Measurements from ENCODE around the gene SFT2D3. TPM values are rescaled to one million over a fixed set of nuclear protein-coding genes. Genes with fewer than 3 reads are reported as not detected.

SFT2D3 gene
- total RNA-seq, 1 experiment from 2014 or later: 4.7 TPM

DNA sequence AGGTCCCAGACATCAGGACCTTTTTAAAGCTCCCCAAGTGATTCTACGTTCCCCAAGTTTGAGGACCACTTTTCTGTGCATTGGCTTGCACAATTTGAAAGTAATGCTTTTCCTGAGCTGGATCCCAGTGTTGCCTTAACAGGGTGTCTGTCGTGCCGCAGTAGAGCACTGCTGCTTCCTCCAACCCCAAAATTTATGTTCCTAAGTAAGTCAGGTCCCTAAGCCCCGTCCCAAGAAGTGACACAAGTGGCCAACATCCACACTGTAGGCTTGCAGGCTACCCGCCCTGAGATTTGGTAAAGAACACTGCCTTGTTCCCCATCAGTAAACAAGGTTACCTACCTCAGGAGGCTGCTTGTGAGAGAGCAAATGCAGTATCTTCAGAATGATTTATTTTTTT lies 2.0 kb downstream of the SFT2D3 start:
- DNase-seq: no peak
- no peaks in the 10 kb centered on the region for H3K9me3 ChIP-seq (ENCODE audit: control insufficient read depth, low read depth, low read length)
- no peak overlapping the region for H2AK5ac ChIP-seq (ENCODE audit: insufficient read length, low read length)
- no peak overlapping the region for H3K27ac Mint-ChIP-seq
- no peak overlapping the region for H2BK12ac ChIP-seq (ENCODE audit: insufficient read length, low read depth, low read length)
- no peak overlapping the region for H3K4me2 ChIP-seq (ENCODE audit: insufficient read depth, insufficient read length, low read length)
- no peak overlapping the region for H3K9ac ChIP-seq (ENCODE audit: extremely low read depth, insufficient read length, low read length)
- no peak overlapping the region for H4K5ac ChIP-seq (ENCODE audit: insufficient read length, low read depth, low read length)
- H3K9me3 Mint-ChIP-seq: peaks cover 0 to 4% of the 10 kb centered on the region in 2 experiments; a peak in 1 of 5 replicates
- H2BK5ac ChIP-seq (ENCODE audit: insufficient read length, low read length): no peak overlapping the region
- H3K18ac ChIP-seq (ENCODE audit: insufficient read length, low read depth, low read length): no peak overlapping the region
- H3K79me1 ChIP-seq (ENCODE audit: insufficient read depth, low read depth, low read length, poor library complexity, severe bottlenecking): no peaks in the 10 kb centered on the region
- no peak overlapping the region for H3T11ph ChIP-seq (ENCODE audit: low read length)
- TF ChIP-seq, protein P1, sequence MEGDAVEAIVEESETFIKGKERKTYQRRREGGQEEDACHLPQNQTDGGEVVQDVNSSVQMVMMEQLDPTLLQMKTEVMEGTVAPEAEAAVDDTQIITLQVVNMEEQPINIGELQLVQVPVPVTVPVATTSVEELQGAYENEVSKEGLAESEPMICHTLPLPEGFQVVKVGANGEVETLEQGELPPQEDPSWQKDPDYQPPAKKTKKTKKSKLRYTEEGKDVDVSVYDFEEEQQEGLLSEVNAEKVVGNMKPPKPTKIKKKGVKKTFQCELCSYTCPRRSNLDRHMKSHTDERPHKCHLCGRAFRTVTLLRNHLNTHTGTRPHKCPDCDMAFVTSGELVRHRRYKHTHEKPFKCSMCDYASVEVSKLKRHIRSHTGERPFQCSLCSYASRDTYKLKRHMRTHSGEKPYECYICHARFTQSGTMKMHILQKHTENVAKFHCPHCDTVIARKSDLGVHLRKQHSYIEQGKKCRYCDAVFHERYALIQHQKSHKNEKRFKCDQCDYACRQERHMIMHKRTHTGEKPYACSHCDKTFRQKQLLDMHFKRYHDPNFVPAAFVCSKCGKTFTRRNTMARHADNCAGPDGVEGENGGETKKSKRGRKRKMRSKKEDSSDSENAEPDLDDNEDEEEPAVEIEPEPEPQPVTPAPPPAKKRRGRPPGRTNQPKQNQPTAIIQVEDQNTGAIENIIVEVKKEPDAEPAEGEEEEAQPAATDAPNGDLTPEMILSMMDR (conservative IDR thresholded peaks at IDR 0.05): no peak
- H4K91ac ChIP-seq (ENCODE audit: insufficient read length, low read depth, low read length): no peak overlapping the region
- no peak overlapping the region for H2BK15ac ChIP-seq (ENCODE audit: low read depth, low read length)
- H4K20me1 ChIP-seq (ENCODE audit: control insufficient read depth, insufficient read depth, insufficient read length): no peaks in the 10 kb centered on the region
- peaks cover 5% of the 10 kb centered on the region; the same call in 1 of the 2 replicates for H3K4me1 ChIP-seq (ENCODE audit: insufficient read depth, low read length)
- H3K23me2 ChIP-seq (ENCODE audit: insufficient read length, low read depth, low read length, poor library complexity, severe bottlenecking): peaks cover 5% of the 10 kb centered on the region
- no peak overlapping the region for H3K56ac ChIP-seq (ENCODE audit: insufficient read length, low read depth, low read length)
- H3K79me2 ChIP-seq (ENCODE audit: insufficient read depth, low read length): peaks cover 3% of the 10 kb centered on the region; the same call in 1 of the 2 replicates
- peaks cover 6 to 46% (median 45%) of the 10 kb centered on the region in 3 experiments; a peak in 6 of 7 replicates for H3K36me3 Mint-ChIP-seq (ENCODE audit: insufficient read depth in 1 of 3, low read depth in 3 of 3)
- H3K4me3 Mint-ChIP-seq: peak overlapping the region in 1 of 2 experiments; percentile 25; a peak in 1 of 5 replicates
- no peak overlapping the region for H3K23ac ChIP-seq (ENCODE audit: insufficient read length, low read depth, low read length)
- H2BK120ac ChIP-seq (ENCODE audit: low read depth, low read length, poor library complexity, severe bottlenecking): no peak overlapping the region
- no peak overlapping the region for H3K4ac ChIP-seq (ENCODE audit: low read depth, low read length)
- peaks cover 10% of the 10 kb centered on the region for H3K27me3 Mint-ChIP-seq (ENCODE audit: low read depth)
- no peak overlapping the region for H2AFZ ChIP-seq (ENCODE audit: low read length)
- no CpG with 5 or more reads among the region's 5 CpGs for WGBS (ENCODE audit: extremely low coverage, insufficient read length, low lambda C conversion rate)
- no peak overlapping the region for H3K27ac ChIP-seq (ENCODE audit: insufficient read length, low read depth, low read length)
- H3K14ac ChIP-seq (ENCODE audit: insufficient read depth, low read length): no peak overlapping the region
- no peaks in the 10 kb centered on the region for H3K27me3 ChIP-seq (ENCODE audit: insufficient read depth, low read length)
- H4K8ac ChIP-seq (replicated peaks; ENCODE audit: insufficient read length, low read depth, low read length): no peak overlapping the region
- H2BK20ac ChIP-seq (ENCODE audit: low read depth, low read length, poor library complexity, severe bottlenecking): no peak overlapping the region
- peaks cover 18 to 24% of the 10 kb centered on the region in 2 experiments for H3K4me1 Mint-ChIP-seq

Measured in H9 (cell line).